Breast epithelium (tissue), 4 donors: Measurements from ENCODE around the gene LSM3. TPM values are rescaled to one million over a fixed set of nuclear protein-coding genes. Genes with fewer than 3 reads are reported as not detected.

ENCODE experiments used
- DNase-seq, 2 donors: peaks; one replicate each; pipeline ENCODE4 v3.0.0-alpha.2; 2019; ENCODE audit warnings: low spot score in 2 of 2
- H3K27ac ChIP-seq, 2 donors: fragments of 200-600 bp; sonication (generic) in 1 of 2; one replicate each; pipeline ENCODE4 v1.5.1; 2016 to 2019; ENCODE audit warnings: mild to moderate bottlenecking in 1 of 2
- H3K27me3 ChIP-seq, 2 donors: fragments of 200-600 bp; sonication (generic) in 1 of 2; one replicate each; pipeline versions ENCODE4 v1.5.1 to v1.6.0; 2017 to 2019; ENCODE audit warnings: control low read depth in 1 of 2, mild to moderate bottlenecking in 1 of 2
- H3K36me3 ChIP-seq: fragments of 200-600 bp; one replicate; pipeline ENCODE4 v1.5.1; 2019
- H3K4me1 ChIP-seq, 2 donors: fragments of 200-600 bp; sonication (generic); one replicate each; pipeline ENCODE4 v1.5.1; 2016 to 2019; ENCODE audit warnings: control low read depth in 1 of 2
- H3K4me3 ChIP-seq, 3 donors: fragments of 200-600 bp; sonication (generic); 1 replicate in 2 of 3; 2 replicates in 1 of 3; pipeline ENCODE4 v1.5.1; 2016 to 2019; ENCODE audit warnings: mild to moderate bottlenecking in 3 of 3, moderate library complexity in 2 of 3
- H3K9me3 ChIP-seq, 2 donors: fragments of 200-600 bp; sonication (generic) in 1 of 2; one replicate each; pipeline ENCODE4 v1.5.1; 2016 to 2019; ENCODE audit warnings: control low read depth in 1 of 2
- CTCF ChIP-seq, 3 donors: fragments of 450-650 bp; IDR thresholded peaks; one replicate each; pipeline ENCODE4 v1.5.1; 2016 to 2017; ENCODE audit warnings: antibody characterized with exemption in 3 of 3, mild to moderate bottlenecking in 3 of 3, moderate library complexity in 3 of 3
- POLR2A ChIP-seq: fragments of 450-650 bp; IDR thresholded peaks from one replicate; pipeline ENCODE4 v1.6.1; 2016; ENCODE audit warnings: antibody characterized with exemption, mild to moderate bottlenecking, moderate library complexity
- POLR2AphosphoS5 ChIP-seq, 3 donors: sonication (generic); formaldehyde crosslinking; IDR thresholded peaks; one replicate each; pipeline ENCODE4 v1.6.1; 2017; ENCODE audit warnings: antibody characterized with exemption in 3 of 3
- intact Hi-C: fragments of 100-400 bp; cut with DNase I; formaldehyde crosslinking; loops from one replicate; pipeline ENCODE4 v1.15.1; 2023; ENCODE audit warnings: low total_unique reads
- total RNA-seq, 3 donors: library from RNA; depleted of rRNA; stranded (reverse); fragments of >200 nt; gene quantifications; one replicate each; pipeline ENCODE4 v1.1.0, GENCODE V29; 2016

LSM3 gene
- total RNA-seq, 3 donors from 2014 or later = 10.5 to 11.5 (median 11.5) TPM

- Histone ChIP-seq H3K4me3 (no peak overlapping the region), H3K4me1 (no peaks in the 10 kb centered on the region), H3K27ac (no peak overlapping the region), H3K27me3 (no peaks in the 10 kb centered on the region), H3K36me3 (no peaks in the 10 kb centered on the region), H3K9me3 (no peaks in the 10 kb centered on the region)
- intact Hi-C loops = no loop called here
- TF ChIP-seq POLR2AphosphoS5 (IDR thresholded peaks at IDR 0.05) (no peak), CTCF (IDR thresholded peaks at IDR 0.05) (no peak), POLR2A (no peak)
- no peak for DNase-seq
These were observed 63.1 kb downstream of the LSM3 start for GRCh38 chr3:14241716-14242115.

DNA sequence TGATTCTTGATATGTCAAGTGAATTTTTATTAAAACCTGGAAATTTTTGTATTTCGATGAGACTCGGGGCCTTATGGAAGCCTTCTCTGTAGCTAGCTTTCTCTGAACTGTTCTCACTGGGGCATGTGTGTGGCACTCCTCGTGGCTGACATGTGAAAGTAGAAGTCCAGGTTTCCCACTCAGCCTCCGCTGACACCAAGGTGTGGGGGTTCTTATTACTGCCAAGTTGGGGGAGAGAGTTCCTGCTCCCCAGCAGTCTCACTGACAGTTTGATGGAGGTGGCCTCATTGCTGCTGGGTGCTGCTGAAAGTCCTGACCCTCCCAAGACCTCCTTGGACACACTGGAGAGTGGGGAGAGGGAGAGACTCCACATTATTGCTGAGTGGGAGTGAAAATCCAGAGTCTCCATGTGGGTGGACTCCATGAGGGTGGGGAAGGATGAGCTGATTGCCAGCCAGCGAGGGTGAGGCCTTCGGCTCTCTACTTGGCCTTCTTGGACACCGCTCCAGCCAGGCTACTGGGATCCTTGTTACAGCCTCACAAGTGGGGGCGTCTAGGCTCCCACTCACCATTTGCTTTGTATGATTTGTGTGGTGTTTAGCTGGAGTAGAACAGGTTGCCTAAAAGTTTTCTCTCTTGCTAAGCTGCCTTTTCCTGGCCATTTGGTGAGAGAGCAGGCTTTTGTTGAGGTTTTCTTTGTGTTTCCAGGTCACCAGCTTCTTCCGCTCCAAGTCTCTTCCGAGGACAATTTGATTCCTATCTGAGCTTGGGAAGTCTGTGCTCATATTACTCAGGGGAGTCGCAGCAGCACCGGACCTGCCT is 64.1 kb downstream of the LSM3 start:
- no peaks in the 10 kb centered on the region for H3K9me3 ChIP-seq
- TF ChIP-seq POLR2AphosphoS5 (IDR thresholded peaks at IDR 0.05) (no peak), CTCF (IDR thresholded peaks at IDR 0.05) (no peak), POLR2A (no peak)
- no peak for DNase-seq
- H3K27me3 ChIP-seq = no peaks in the 10 kb centered on the region
- H3K4me1 ChIP-seq = no peaks in the 10 kb centered on the region
- no peak overlapping the region for H3K4me3 ChIP-seq
- no peaks in the 10 kb centered on the region for H3K36me3 ChIP-seq
- intact Hi-C loops = no loop called here
- no peak overlapping the region for H3K27ac ChIP-seq

DNA sequence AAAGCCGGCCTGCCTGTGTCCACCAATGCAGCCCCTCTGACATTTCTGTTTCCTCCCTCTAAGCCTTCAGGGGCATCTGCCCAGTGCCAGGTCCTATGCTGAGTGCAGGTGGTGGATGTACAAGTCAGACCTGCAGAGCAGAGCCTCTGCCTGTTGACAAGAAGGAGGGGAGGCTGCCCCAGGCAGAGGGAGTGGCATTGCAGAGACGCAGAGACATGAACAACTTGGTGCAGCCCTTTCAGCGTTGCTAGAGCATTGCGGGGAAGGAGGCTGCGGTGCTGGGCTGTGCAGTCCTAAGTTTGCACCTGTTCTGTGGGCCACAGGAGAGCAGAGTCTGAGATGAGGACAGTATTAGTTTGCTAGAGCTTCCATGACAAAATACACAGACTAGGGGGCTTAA is 65.2 kb downstream of the LSM3 start:
- no peaks in the 10 kb centered on the region for H3K27me3 ChIP-seq
- no peaks in the 10 kb centered on the region for H3K36me3 ChIP-seq
- H3K4me1 ChIP-seq = peaks cover 0 to 3% of the 10 kb centered on the region in 2 donors
- no peak overlapping the region for H3K27ac ChIP-seq
- DNase-seq = no peak
- H3K4me3 ChIP-seq = no peak overlapping the region
- intact Hi-C loops = no loop called here
- TF ChIP-seq POLR2AphosphoS5 (IDR thresholded peaks at IDR 0.05) = no peak
- TF ChIP-seq CTCF (IDR thresholded peaks at IDR 0.05) = no peak
- no peak for TF ChIP-seq POLR2A
- H3K9me3 ChIP-seq = no peaks in the 10 kb centered on the region

DNA sequence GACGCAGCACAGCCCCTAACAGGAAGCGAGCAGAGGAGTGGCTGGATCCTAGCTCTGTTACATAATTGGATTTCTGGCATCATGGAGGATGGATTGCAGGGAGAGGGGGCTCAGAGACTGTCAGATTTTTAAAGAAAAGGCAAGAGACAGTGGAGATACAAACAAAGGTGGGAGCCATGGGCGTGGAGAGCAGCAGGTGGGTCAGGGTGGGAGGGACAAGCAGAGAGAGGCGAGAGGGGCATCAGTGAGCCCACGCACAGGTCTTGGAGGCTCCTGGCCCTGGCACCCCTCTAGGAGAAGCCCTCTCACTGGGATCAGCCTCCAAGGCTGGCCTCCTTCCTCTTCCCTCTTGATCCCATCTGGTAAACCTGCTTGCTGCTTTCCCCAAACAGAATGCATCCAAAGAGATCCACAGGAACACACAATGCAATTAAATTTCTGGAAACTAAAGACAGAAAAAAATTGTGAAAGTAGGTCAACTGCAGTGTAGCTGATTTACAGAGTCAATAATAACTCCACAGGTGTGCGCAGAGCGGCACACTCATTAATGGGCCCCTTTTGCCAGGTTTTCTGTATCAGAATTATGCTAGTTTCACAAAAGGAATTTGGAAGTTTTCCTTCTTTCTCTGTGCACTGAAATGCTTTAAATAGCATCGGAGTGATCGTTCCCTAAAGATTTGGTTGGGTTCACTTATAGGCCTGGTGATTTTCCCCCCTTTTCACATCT is 66.1 kb downstream of the LSM3 start:
- Histone ChIP-seq H3K4me3 (no peak overlapping the region), H3K36me3 (no peaks in the 10 kb centered on the region), H3K9me3 (no peaks in the 10 kb centered on the region), H3K27me3 (no peaks in the 10 kb centered on the region), H3K27ac (no peak overlapping the region), H3K4me1 (peaks cover 0 to 3% of the 10 kb centered on the region in 2 donors)
- intact Hi-C loops = no loop called here
- DNase-seq = no peak
- no peak for TF ChIP-seq POLR2AphosphoS5 (IDR thresholded peaks at IDR 0.05)
- no peak for TF ChIP-seq POLR2A
- no peak for TF ChIP-seq CTCF (IDR thresholded peaks at IDR 0.05)

GRCh38 chr3:14245248-14245639 is 66.6 kb downstream of the LSM3 start:
- Histone ChIP-seq H3K36me3 (no peaks in the 10 kb centered on the region), H3K4me3 (no peak overlapping the region), H3K27ac (no peak overlapping the region), H3K4me1 (peaks cover 0 to 3% of the 10 kb centered on the region in 2 donors), H3K27me3 (no peaks in the 10 kb centered on the region), H3K9me3 (no peaks in the 10 kb centered on the region)
- TF ChIP-seq POLR2AphosphoS5 (IDR thresholded peaks at IDR 0.05) (no peak), CTCF (IDR thresholded peaks at IDR 0.05) (no peak), POLR2A (no peak)
- intact Hi-C loops = no loop called here
- no peak for DNase-seq
